Glomerular endothelial cell (primary cell): ENCODE results near the gene IL24. TPM values are rescaled to one million over a fixed set of nuclear protein-coding genes. Genes with fewer than 3 reads are reported as not detected.
"Not testable (repeated sequence)": the region's sequence is repeated elsewhere in the genome, so short reads cannot be mapped to it uniquely, and the experiment has no call there.

ENCODE experiments used
- DNase-seq: peaks from one replicate; pipeline ENCODE4 v3.0.0-alpha.2; 2011; ENCODE audit warnings: low read depth, low spot score; ENCODE audit errors: extremely low read depth
- total RNA-seq: library from RNA; depleted of rRNA; stranded (reverse); fragments of >200 nt; gene quantifications from 2 replicates; pipeline ENCODE4 v1.2.3, GENCODE V29; 2015

The IL24 gene
- total RNA-seq, 1 donor from 2014 or later, result not detected

GRCh38 chr1:206923961-206924557 lies 26.8 kb downstream of the IL24 start:
- DNase-seq, result not testable (repeated sequence)

GRCh38 chr1:206924592-206925105 lies 27.4 kb downstream of the IL24 start:
- no peak for DNase-seq

- no peak for DNase-seq
Measured at GRCh38 chr1:206925106-206925736, 28.0 kb downstream of the IL24 start.

GRCh38 chr1:206926286-206926685 lies 29.0 kb downstream of the IL24 start:
- DNase-seq, result no peak

- DNase-seq, result no peak
Measured at GRCh38 chr1:206929524-206929923, 32.3 kb downstream of the IL24 start.

- no peak for DNase-seq
Measured at GRCh38 chr1:206930210-206930798, 33.1 kb downstream of the IL24 start.

GRCh38 chr1:206931709-206932108 lies 34.5 kb downstream of the IL24 start:
- DNase-seq, result no peak

GRCh38 chr1:206932177-206932576 lies 34.9 kb downstream of the IL24 start:
- DNase-seq, result no peak

GRCh38 chr1:206933333-206933945 lies 36.2 kb downstream of the IL24 start:
- DNase-seq, result no peak

GRCh38 chr1:206935491-206936067 lies 38.3 kb downstream of the IL24 start:
- DNase-seq, result no peak

GRCh38 chr1:206937425-206937824 lies 40.2 kb downstream of the IL24 start:
- no peak for DNase-seq

GRCh38 chr1:206939131-206939530 lies 41.9 kb downstream of the IL24 start:
- DNase-seq, result no peak

GRCh38 chr1:206939841-206940587 lies 42.8 kb downstream of the IL24 start:
- DNase-seq, result no peak

- DNase-seq, result no peak
Measured at GRCh38 chr1:206940588-206940936, 43.3 kb downstream of the IL24 start.

GRCh38 chr1:206941766-206942418 lies 44.6 kb downstream of the IL24 start:
- DNase-seq, result no peak

- no peak for DNase-seq
Measured at GRCh38 chr1:206944703-206945102, 47.5 kb downstream of the IL24 start.

- DNase-seq, result no peak
Measured at GRCh38 chr1:206945779-206946178, 48.5 kb downstream of the IL24 start.

- no peak for DNase-seq
Measured at GRCh38 chr1:206946261-206946660, 49.0 kb downstream of the IL24 start, which contains the start of gene PIGR. PIGR (minus strand) TSS chr1:206946466; CDS start chr1:206940531, 5,935 bp downstream.

GRCh38 chr1:206947255-206947654 lies 50.0 kb downstream of the IL24 start:
- no peak for DNase-seq

GRCh38 chr1:206949208-206949607 lies 52.0 kb downstream of the IL24 start:
- DNase-seq, result no peak
